ENCODE measurements around the gene SLC39A12.

DNA sequence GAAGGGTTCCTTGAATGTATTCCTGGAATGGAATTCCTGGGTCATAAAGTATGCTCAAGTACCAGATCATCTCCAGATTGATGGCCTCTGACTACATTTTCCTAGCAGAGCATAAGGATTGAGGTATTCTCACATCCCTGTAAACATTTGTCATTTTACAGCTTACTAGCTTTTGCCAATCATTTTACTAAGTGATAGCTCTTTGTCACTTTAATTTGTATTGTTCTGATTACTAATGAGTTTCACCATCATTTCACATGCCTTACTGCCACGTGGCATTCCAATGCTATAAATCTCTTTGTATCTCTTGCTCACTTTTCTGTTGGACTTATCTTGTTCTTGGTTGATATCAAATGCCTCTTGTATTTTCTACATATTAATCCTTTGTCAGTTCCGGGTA, 119.9 kb downstream of the SLC39A12 start:
- no peak for TF ChIP-seq EP300 (IDR thresholded peaks at IDR 0.05)
- TF ChIP-seq, protein P1, sequence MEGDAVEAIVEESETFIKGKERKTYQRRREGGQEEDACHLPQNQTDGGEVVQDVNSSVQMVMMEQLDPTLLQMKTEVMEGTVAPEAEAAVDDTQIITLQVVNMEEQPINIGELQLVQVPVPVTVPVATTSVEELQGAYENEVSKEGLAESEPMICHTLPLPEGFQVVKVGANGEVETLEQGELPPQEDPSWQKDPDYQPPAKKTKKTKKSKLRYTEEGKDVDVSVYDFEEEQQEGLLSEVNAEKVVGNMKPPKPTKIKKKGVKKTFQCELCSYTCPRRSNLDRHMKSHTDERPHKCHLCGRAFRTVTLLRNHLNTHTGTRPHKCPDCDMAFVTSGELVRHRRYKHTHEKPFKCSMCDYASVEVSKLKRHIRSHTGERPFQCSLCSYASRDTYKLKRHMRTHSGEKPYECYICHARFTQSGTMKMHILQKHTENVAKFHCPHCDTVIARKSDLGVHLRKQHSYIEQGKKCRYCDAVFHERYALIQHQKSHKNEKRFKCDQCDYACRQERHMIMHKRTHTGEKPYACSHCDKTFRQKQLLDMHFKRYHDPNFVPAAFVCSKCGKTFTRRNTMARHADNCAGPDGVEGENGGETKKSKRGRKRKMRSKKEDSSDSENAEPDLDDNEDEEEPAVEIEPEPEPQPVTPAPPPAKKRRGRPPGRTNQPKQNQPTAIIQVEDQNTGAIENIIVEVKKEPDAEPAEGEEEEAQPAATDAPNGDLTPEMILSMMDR (IDR thresholded peaks at IDR 0.05) = no peak
